ENCODE results near the gene HEYL.

The HEYL gene

DNA sequence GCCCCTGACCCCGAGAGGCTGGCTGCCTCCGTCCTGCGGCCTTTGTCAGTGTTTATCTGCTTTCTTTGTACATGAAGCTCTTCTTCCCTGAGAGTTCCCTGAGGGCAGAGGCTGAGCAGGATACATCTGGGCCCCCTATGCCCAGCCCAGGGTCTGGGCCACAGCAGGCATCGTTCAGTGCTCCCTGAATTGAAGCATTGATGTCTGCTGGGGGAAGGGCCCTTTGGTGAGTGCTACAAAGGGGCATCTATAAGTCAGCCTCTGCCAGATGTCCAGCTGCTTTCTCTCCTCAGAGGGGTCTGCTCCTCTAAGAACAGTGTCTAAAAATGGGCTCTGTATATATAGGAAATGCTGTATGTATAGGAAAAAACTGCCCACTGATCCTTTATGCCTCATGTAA, 2.1 kb downstream of the HEYL start:
- Histone ChIP-seq H3K9me2 (replicated peaks; ENCODE audit: insufficient read depth, low read length) (no peaks in the 10 kb centered on the region), H4K20me1 (ENCODE audit: insufficient read depth, low read length) (no peaks in the 10 kb centered on the region), H3K4me2 (ENCODE audit: low read depth, low read length) (no peak overlapping the region), H3K4me1 (ENCODE audit: low read length) (peaks cover 10% of the 10 kb centered on the region; the same call in 1 of the 2 replicates), H2AFZ (ENCODE audit: low read length) (no peak overlapping the region), H3K79me2 (ENCODE audit: low read length) (no peaks in the 10 kb centered on the region; the same call in 1 of the 2 replicates), H3K9ac (ENCODE audit: low read length) (no peak overlapping the region), H3K4me3 (ENCODE audit: low read length) (no peak overlapping the region), H3K36me3 (replicated peaks; ENCODE audit: insufficient read depth, low read length) (no peaks in the 10 kb centered on the region), H3K9me3 (replicated peaks; ENCODE audit: insufficient read depth, low read length) (no peaks in the 10 kb centered on the region), H3K27me3 (replicated peaks; ENCODE audit: insufficient read depth, low read length) (no peaks in the 10 kb centered on the region), H3K27ac (ENCODE audit: low read length) (no peak overlapping the region), H3F3A (ENCODE audit: insufficient read depth, low read length) (no peaks in the 10 kb centered on the region)
- TF ChIP-seq EZH2phosphoT487 (IDR thresholded peaks at IDR 0.05; ENCODE audit: low read length): no peak
- TF ChIP-seq, protein P1, sequence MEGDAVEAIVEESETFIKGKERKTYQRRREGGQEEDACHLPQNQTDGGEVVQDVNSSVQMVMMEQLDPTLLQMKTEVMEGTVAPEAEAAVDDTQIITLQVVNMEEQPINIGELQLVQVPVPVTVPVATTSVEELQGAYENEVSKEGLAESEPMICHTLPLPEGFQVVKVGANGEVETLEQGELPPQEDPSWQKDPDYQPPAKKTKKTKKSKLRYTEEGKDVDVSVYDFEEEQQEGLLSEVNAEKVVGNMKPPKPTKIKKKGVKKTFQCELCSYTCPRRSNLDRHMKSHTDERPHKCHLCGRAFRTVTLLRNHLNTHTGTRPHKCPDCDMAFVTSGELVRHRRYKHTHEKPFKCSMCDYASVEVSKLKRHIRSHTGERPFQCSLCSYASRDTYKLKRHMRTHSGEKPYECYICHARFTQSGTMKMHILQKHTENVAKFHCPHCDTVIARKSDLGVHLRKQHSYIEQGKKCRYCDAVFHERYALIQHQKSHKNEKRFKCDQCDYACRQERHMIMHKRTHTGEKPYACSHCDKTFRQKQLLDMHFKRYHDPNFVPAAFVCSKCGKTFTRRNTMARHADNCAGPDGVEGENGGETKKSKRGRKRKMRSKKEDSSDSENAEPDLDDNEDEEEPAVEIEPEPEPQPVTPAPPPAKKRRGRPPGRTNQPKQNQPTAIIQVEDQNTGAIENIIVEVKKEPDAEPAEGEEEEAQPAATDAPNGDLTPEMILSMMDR (IDR thresholded peaks at IDR 0.05; ENCODE audit: low read length): no peak
- TF ChIP-seq EZH2 (optimal IDR thresholded peaks at IDR 0.05; ENCODE audit: low read depth, low read length): no peak
- DNase-seq: no peak

DNA sequence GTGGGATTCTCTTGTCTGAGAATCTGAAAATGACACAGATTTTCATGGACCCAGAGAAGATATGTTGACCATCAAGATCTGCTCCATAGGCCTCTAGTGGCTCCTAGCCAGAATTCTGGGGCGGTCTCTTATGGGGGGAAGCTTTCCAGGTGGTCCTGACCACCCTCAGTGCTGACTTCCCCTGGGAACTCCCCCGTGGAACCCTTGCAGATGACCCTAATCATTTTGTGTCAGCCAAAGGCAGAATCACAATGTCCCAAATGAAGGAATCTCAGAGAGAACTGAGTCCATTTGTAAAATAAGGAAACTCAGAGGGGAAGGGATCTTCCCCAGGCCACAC, 3.6 kb downstream of the HEYL start:
- Histone ChIP-seq H3K27me3 (replicated peaks; ENCODE audit: insufficient read depth, low read length) (no peaks in the 10 kb centered on the region), H3K4me3 (ENCODE audit: low read length) (no peak overlapping the region)

DNA sequence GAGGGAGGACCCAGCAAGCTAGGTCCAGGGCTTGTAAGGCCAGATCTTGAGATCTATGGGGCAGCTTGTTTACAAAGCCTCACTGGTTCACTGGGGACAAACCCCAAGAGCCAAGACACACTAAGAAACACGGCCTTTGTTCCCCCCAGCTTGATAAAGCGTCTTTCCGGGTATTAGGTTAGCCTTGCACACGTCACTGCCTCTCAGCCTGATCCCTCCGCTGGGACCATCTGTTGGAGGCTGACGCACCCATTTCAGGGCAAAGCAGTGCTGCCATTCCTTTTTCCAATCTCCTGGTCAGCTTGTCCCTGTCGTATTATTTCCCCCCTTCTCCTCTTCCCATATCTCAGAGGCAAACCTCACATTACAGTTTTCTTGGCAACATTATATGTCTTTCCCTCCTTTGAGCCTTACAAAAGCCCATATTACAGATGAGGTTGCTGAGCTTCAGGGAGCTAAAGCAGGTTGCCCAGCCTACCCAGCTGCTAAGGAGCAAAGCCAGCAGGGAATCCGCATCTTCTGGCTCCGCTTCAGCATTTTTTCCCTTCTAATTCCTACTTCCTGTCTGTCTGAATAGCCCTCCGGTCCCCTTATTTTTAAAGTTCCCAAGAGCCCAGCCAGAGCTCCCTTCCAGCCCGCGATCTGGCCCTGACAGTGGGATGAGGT, 4.1 kb downstream of the HEYL start:
- no peaks in the 10 kb centered on the region for H3F3A ChIP-seq (ENCODE audit: insufficient read depth, low read length)
- H4K20me1 ChIP-seq (ENCODE audit: insufficient read depth, low read length): no peaks in the 10 kb centered on the region
- no peaks in the 10 kb centered on the region for H3K36me3 ChIP-seq (replicated peaks; ENCODE audit: insufficient read depth, low read length)
- no peak overlapping the region for H3K4me2 ChIP-seq (ENCODE audit: low read depth, low read length)
- TF ChIP-seq, protein P1 (IDR thresholded peaks at IDR 0.05; ENCODE audit: low read length): no peak
- TF ChIP-seq EZH2 (optimal IDR thresholded peaks at IDR 0.05; ENCODE audit: low read depth, low read length): no peak
- TF ChIP-seq EZH2phosphoT487 (IDR thresholded peaks at IDR 0.05; ENCODE audit: low read length): no peak
- peaks cover 10% of the 10 kb centered on the region; the same call in 1 of the 2 replicates for H3K4me1 ChIP-seq (ENCODE audit: low read length)
- DNase-seq: no peak
- H3K4me3 ChIP-seq (ENCODE audit: low read length): no peak overlapping the region
- no peak overlapping the region for H2AFZ ChIP-seq (ENCODE audit: low read length)
- H3K27me3 ChIP-seq (replicated peaks; ENCODE audit: insufficient read depth, low read length): no peaks in the 10 kb centered on the region
- H3K27ac ChIP-seq (ENCODE audit: low read length): no peak overlapping the region
- H3K79me2 ChIP-seq (ENCODE audit: low read length): no peaks in the 10 kb centered on the region; the same call in 1 of the 2 replicates
- H3K9me2 ChIP-seq (replicated peaks; ENCODE audit: insufficient read depth, low read length): no peaks in the 10 kb centered on the region
- H3K9me3 ChIP-seq (replicated peaks; ENCODE audit: insufficient read depth, low read length): no peaks in the 10 kb centered on the region
- H3K9ac ChIP-seq (ENCODE audit: low read length): no peak overlapping the region

More for the DNA sequence above, 3.6 kb downstream of the HEYL start:
- no peaks in the 10 kb centered on the region for H3K9me2 ChIP-seq (replicated peaks; ENCODE audit: insufficient read depth, low read length)
- H3K4me1 ChIP-seq (ENCODE audit: low read length): peaks cover 10% of the 10 kb centered on the region; the same call in 1 of the 2 replicates
- no peak for TF ChIP-seq EZH2 (optimal IDR thresholded peaks at IDR 0.05; ENCODE audit: low read depth, low read length)
- TF ChIP-seq, protein P1 (IDR thresholded peaks at IDR 0.05; ENCODE audit: low read length): no peak
- TF ChIP-seq EZH2phosphoT487 (IDR thresholded peaks at IDR 0.05; ENCODE audit: low read length): no peak
- no peaks in the 10 kb centered on the region; the same call in 1 of the 2 replicates for H3K79me2 ChIP-seq (ENCODE audit: low read length)
- no peaks in the 10 kb centered on the region for H3F3A ChIP-seq (ENCODE audit: insufficient read depth, low read length)
- no peak overlapping the region for H2AFZ ChIP-seq (ENCODE audit: low read length)
- H4K20me1 ChIP-seq (ENCODE audit: insufficient read depth, low read length): no peaks in the 10 kb centered on the region
- no peak overlapping the region for H3K4me2 ChIP-seq (ENCODE audit: low read depth, low read length)
- no peak overlapping the region for H3K9ac ChIP-seq (ENCODE audit: low read length)
- H3K36me3 ChIP-seq (replicated peaks; ENCODE audit: insufficient read depth, low read length): no peaks in the 10 kb centered on the region
- DNase-seq: no peak
- H3K9me3 ChIP-seq (replicated peaks; ENCODE audit: insufficient read depth, low read length): no peaks in the 10 kb centered on the region
- no peak overlapping the region for H3K27ac ChIP-seq (ENCODE audit: low read length)

All from MM.1S (cell line).